Kidney (tissue), 14 donors: Measurements from ENCODE around the gene KLF1. TPM values are rescaled to one million over a fixed set of nuclear protein-coding genes. Genes with fewer than 3 reads are reported as not detected.

Experiments
- DNase-seq, 5 donors: peaks; one replicate each; pipeline ENCODE4 v3.0.0-alpha.2; 2013 to 2020
- FAIRE-seq: peaks from 2 replicates; lab custom pipeline; 2012; peaks lifted over from hg19 to GRCh38; lab: Jason Lieb, UNC
- H3K27ac ChIP-seq, 2 donors: one replicate each; pipeline ENCODE4 v1.7.0; 2013; ENCODE audit warnings: low read depth in 2 of 2, low read length in 2 of 2, inconsistent platforms in 1 of 2
- H3K27me3 ChIP-seq: one replicate; pipeline ENCODE4 v1.7.1; 2013; ENCODE audit warnings: low read length, inconsistent platforms; ENCODE audit not compliant: control insufficient read depth, insufficient read depth
- H3K36me3 ChIP-seq, 3 donors: one replicate each; pipeline versions ENCODE4 v1.7.0 to v1.7.1; 2013; ENCODE audit warnings: low read length in 3 of 3, control low read depth in 1 of 3, inconsistent platforms in 1 of 3; ENCODE audit not compliant: insufficient read depth in 3 of 3, control insufficient read depth in 2 of 3
- H3K4me1 ChIP-seq, 3 donors: one replicate each; pipeline versions ENCODE4 v1.7.0 to v1.7.1; 2013; ENCODE audit warnings: low read length in 3 of 3, inconsistent platforms in 1 of 3, low read depth in 1 of 3; ENCODE audit not compliant: control insufficient read depth in 2 of 3, insufficient read depth in 2 of 3
- H3K4me3 ChIP-seq, 3 donors: one replicate each; pipeline versions ENCODE4 v1.7.0 to v1.8.1; 2013; ENCODE audit warnings: low read length in 3 of 3, control low read depth in 1 of 3, inconsistent platforms in 1 of 3
- H3K9ac ChIP-seq, 3 donors: one replicate each; pipeline versions ENCODE4 v1.7.0 to v1.7.1; 2013; ENCODE audit warnings: low read length in 3 of 3, control low read depth in 1 of 3, inconsistent platforms in 1 of 3
- H3K9me3 ChIP-seq, 3 donors: one replicate each; pipeline versions ENCODE4 v1.7.0 to v1.7.1; 2013; ENCODE audit warnings: low read length in 3 of 3, control low read depth in 1 of 3, inconsistent platforms in 1 of 3; ENCODE audit not compliant: control insufficient read depth in 2 of 3, insufficient read depth in 1 of 3
- intact Hi-C: fragments of 100-400 bp; cut with DNase I; formaldehyde crosslinking; loops from one replicate; pipeline ENCODE4 v1.11.1; 2022
- polyA plus RNA-seq: library from polyadenylated mRNA; stranded (reverse); fragments of 350-450 nt; fragmentation: Illumina TruSeq; extraction: RNeasy Lipid Tissue Mini Kit (QIAGEN cat#74804); gene quantifications from one replicate; pipeline ENCODE4 v1.2.3, GENCODE V29; 2014; ENCODE audit warnings: low read depth, low replicate concordance; ENCODE audit not compliant: insufficient read depth
- total RNA-seq: library from RNA; stranded (reverse); fragmentation: NEBNext Ultra II Directional; extraction: Animal tissue kit (Norgen Biotek cat#: 25700); gene quantifications from one replicate; pipeline ENCODE4 v1.2.1, GENCODE V29; 2021
- TF ChIP-seq, protein P1 (sequence below): IDR thresholded peaks from 3 replicates; pipeline ENCODE4 v1.5.1; 2012; ENCODE audit warnings: mild to moderate bottlenecking, moderate library complexity, borderline replicate concordance; ENCODE audit not compliant: insufficient read depth; ENCODE audit errors: extremely low read depth
- donor health status: control.
- donor health status: control.
- donor health status: control.
- donor health status: control.
- donor health status: control.
- donor health status: DM: yes; HTN: yes; CAD: no.
- donor health status: Normal renal cell carcinoma (clear cell type).

The KLF1 gene
- total and polyA plus RNA-seq, 2 donors from 2014 or later, result not detected

DNA sequence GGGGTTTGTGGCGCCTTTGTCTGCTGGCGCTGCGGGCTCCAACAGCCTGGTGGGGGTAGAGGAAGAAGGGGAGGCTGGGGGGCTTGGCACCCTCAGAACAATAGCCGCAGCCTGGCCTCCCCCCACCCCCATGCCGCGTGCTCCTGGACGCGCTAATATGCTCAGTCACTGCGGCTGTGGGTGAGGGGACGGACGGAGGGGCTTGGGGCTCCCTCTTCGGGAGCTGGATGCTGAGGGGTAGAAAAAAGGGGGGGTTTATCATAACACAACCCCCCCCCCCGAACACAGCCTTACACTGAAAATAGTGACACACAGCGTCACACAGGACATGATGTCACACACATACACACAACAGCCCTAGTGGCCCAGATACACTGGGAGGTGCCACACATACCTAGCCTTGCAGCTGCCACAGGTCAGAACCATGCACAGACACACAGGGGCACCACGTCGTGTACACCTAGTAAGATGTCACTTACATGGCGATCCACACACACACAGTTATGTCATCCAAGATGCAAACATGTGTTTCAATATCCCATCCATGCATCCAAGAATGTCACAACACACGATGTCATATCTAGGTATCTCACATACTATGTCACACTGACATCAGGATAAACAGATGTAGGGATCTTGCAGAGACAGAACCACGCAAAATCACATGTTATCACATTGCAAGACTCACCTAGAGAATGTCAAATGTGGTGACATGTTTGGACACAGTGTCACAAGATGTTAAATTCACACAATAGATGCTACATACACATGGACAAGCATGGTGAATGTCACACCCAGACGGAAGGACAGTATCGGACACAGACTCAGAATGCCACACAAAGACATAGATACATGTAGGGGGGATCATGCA lies 47.9 kb downstream of the KLF1 start:
- Histone ChIP-seq H3K27ac (no peak overlapping the region), H3K4me1 (peaks cover 0 to 2% (median 0%) of the 10 kb centered on the region in 3 donors), H3K4me3 (no peak overlapping the region), H3K9me3 (no peaks in the 10 kb centered on the region), H3K27me3 (peaks cover 44% of the 10 kb centered on the region), H3K9ac (no peak overlapping the region), H3K36me3 (no peaks in the 10 kb centered on the region)
- no peak for FAIRE-seq
- DNase-seq, result peak in 1 of 5 donors; percentile 47
- intact Hi-C loops, result no loop called here
- TF ChIP-seq, protein P1, sequence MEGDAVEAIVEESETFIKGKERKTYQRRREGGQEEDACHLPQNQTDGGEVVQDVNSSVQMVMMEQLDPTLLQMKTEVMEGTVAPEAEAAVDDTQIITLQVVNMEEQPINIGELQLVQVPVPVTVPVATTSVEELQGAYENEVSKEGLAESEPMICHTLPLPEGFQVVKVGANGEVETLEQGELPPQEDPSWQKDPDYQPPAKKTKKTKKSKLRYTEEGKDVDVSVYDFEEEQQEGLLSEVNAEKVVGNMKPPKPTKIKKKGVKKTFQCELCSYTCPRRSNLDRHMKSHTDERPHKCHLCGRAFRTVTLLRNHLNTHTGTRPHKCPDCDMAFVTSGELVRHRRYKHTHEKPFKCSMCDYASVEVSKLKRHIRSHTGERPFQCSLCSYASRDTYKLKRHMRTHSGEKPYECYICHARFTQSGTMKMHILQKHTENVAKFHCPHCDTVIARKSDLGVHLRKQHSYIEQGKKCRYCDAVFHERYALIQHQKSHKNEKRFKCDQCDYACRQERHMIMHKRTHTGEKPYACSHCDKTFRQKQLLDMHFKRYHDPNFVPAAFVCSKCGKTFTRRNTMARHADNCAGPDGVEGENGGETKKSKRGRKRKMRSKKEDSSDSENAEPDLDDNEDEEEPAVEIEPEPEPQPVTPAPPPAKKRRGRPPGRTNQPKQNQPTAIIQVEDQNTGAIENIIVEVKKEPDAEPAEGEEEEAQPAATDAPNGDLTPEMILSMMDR, result no peak

DNA sequence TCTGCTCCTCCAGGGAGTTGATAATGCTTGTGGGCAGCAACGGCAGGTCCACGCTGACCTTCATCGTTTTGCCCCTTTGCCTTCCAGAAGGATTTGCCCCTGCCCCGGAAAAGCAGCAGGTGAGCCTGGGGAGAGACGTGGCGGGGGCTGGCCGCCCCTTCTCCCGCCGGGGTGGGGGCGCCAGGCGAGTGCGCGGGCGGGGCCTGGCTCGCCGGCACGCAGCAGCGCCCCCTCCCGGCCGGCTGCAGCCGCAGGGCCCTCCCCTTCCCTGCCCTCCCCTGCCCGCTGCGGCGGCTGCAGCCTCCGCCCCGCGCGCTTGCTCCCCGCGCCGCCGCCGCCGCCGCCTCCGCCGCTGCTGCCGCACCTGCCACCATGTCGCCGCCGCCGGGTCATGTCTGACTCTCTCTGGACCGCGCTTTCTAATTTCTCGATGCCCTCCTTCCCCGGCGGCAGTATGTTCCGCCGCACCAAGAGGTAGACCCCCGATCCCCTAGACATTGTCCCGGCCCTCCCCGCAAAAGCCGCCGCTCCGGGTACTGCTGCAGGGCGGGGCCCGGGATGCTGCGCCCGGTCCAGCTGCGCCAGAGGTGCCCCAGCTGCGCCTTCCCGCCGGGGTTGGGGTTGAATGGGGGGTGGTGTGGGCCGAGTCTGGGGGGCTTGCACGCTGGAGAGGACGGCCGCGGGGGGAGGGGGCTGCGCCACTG lies 48.7 kb downstream of the KLF1 start, which contains the start of gene MAST1:
MAST1 (plus strand) TSS at position 334 of the 704 bp plus-strand sequence; CDS start at position 392, 58 bp downstream.
- Histone ChIP-seq H3K4me1 (peaks cover 0 to 2% (median 0%) of the 10 kb centered on the region in 3 donors), H3K27me3 (peaks cover 45% of the 10 kb centered on the region), H3K27ac (no peak within 1 kb of the TSS), H3K4me3 (no peak within 1 kb of the TSS), H3K9ac (no peak within 1 kb of the TSS), H3K36me3 (no peaks in the 10 kb centered on the region), H3K9me3 (no peaks in the 10 kb centered on the region)
- TF ChIP-seq, protein P1, result peak; percentile 42
- no peak for FAIRE-seq
- DNase-seq, result peak in 3 of 5 donors; percentile 17 to 64 (median 51)
- intact Hi-C loops, result no loop called here

DNA sequence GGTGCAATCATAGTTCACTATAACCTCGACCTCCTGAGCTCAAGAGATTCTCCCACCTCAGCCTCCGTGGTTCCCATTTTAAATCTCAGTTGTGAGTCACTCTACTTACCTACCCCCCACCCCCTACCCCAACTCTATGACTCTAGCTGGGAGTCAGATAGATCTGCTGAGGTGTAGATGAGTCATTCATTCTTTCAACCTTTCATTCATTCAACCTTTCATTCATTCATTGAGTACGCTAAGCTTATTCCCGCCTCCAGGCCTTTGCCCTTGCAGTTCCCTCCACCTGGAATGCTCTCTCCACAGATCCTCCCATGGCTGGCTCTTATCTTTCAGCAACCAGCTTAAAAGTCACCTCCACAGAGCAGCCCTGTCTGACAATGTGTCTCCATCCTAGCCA lies 49.8 kb downstream of the KLF1 start:
- no peak overlapping the region for H3K4me3 ChIP-seq
- no peak overlapping the region for H3K27ac ChIP-seq
- peaks cover 45% of the 10 kb centered on the region for H3K27me3 ChIP-seq
- H3K4me1 ChIP-seq, result peaks cover 0 to 5% (median 0%) of the 10 kb centered on the region in 3 donors
- TF ChIP-seq, protein P1, result no peak
- no peaks in the 10 kb centered on the region for H3K9me3 ChIP-seq
- FAIRE-seq (no peak), DNase-seq (no peak)
- intact Hi-C loops, result no loop called here
- H3K9ac ChIP-seq, result no peak overlapping the region
- no peaks in the 10 kb centered on the region for H3K36me3 ChIP-seq
